IPS-NIHi11 (cell line): ENCODE results near the gene COX17.

Source experiments
- DNase-seq: peaks from one replicate; pipeline ENCODE4 v3.0.0; 2012; ENCODE audit warnings: mixed read lengths, low spot score

COX17 gene

DNA sequence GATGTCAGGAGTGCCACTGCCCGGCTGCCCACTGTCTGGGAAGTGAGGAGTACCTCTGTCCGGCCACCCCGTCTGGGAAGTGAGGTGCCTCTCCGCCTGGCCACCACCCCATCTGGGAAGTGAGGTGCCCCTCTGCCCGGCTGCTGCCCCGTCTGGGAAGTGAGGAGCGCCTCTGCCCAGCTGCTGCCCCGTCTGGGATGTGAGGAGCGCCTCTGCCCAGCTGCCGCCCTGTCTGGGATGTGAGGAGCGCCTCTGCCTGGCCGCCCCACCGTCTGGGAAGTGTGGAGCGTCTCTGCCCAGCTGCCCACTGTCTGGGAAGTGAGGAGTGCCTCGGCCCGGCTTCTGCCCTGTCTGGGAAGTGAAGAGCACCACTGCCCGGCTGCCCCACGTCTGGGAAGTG, 3.3 kb downstream of the COX17 start:
- DNase-seq = no peak

DNA sequence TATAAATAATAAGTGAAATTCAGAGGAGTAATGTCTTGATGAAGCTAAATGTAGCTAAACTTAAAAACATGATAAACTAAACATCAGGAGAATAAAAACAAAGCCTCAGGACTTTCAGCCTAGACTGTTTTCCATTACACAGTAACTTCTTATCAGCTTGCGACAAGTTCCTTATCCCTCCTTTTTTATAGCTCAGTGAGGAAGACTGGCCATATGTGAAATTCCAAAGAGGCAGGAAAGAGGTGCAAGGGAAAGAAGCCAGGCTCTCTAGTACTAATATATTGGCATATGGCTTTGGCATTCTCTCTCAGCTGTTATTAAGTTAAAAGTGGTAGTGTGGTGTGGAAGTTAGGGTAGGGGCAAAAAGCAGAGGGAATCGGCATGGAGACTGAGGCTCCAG, 4.4 kb downstream of the COX17 start:
- DNase-seq = no peak

DNA sequence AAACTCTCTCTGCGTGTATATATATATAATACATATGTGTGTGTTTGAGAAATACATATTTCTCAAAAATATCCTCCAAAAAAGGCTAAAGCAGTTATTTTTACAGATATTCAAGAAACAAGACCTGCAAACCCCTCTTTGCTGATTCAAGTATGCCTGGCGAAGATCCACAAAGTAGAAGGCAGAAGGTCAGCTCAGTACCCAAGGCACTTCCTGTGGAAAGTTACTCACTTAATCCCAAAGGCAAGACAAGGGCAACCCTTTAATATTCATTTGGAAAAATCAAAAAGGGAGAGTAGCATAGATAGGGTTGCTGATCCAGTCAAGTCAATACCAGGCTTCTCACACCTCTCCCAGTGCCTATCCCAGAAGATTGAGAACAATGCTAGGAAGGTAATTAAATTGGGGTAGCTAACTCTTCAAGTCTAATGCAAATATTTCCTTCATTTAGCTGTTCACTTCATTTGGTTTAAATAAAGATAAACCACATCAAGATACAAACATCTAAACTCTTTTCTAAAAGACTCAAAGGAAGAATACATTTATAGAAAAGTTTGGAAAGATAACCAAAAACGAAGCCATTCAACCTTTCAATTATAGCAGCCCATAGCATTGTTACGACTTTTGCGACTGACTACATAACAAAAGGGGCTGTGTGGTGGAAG, 7.2 kb downstream of the COX17 start:
- DNase-seq = no peak

DNA sequence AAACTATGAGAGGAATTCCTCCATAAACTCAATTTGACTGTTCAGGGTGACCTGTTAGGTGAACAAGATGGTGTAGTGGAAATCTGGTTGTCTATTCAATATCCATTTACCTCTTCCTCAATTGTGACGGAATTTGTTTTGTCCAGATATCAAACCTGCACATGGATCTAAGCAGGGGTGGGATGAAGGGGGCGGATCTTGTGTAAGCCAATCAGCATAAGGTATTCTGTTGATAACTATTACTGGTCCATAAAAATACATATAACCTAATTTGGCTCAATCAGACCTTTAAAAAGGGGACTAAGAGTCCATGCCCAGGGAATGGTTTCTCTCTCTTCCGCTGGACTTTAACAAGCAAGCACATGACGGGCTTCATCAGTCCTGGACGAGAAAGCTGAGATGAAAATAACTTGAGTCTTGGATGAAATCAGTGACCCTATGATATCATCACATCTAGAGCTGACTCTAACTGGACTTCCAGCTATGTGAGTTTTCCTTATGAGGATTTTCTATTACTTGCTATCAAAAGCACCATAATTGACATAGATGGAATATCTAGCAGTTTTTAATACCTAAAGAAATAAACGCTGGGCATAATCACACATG, 11.1 kb downstream of the COX17 start:
- no peak for DNase-seq

DNA sequence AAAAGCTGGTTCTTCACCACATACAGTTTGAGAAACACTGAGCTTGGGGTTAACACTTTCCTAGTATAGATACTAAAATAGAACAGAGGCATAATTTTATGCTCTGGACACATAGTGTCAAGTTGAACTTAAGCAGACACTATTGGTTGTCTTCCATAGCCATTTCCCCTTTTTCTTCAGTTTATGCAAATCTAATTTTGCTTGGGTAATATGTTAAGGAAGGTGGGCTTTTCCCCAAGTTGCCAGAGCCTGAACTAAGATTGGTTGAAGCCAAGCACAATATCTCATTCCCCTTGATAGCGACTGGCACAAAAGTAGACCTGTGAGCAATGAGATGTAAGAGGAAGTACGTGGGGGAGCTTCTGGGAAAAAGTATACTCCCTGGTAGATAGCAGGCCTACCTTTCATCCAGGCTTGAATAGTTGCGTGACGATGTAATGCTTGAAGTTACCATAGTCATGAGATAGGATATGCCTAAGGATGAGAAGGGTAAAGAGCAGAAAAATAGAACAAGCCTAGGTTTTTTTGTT, 12.3 kb downstream of the COX17 start:
- no peak for DNase-seq

DNA sequence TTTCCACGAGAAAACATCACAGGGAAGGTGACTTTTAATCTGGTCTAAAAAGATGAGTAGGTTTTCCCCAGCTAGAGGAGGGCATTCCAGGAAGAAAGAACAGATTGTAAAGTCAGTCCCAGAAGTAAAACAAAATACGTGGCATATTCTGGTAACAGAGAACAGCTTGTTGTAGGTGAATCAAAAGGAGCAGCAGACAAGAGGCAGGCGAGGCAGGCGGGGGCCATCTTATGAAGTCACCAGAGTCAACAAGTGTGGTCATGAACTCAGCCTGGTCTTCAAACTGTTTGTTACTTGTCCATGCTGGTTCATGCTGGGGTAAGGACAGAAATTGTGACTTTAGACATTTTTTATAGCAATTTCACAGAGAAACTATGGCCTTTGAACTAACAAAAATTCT, 12.8 kb downstream of the COX17 start:
- DNase-seq = no peak

DNA sequence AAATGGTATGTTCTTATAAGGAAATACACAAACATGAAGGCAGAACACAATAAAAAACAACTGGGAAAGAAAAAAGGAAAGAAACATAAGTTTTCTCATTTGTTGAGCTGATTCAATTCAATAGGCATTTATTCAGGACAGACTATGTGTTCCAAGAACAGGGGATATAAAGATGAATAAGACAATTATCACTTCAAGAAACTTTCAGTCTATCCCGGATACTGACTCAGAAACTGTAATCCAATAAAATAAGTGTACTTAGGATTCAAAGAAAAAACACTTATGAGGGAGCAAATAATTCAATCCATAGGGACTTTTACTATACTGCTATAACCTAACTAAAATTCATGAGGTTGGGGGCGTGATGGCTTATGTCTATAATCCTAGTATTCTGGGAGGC, 13.3 kb downstream of the COX17 start:
- no peak for DNase-seq

DNA sequence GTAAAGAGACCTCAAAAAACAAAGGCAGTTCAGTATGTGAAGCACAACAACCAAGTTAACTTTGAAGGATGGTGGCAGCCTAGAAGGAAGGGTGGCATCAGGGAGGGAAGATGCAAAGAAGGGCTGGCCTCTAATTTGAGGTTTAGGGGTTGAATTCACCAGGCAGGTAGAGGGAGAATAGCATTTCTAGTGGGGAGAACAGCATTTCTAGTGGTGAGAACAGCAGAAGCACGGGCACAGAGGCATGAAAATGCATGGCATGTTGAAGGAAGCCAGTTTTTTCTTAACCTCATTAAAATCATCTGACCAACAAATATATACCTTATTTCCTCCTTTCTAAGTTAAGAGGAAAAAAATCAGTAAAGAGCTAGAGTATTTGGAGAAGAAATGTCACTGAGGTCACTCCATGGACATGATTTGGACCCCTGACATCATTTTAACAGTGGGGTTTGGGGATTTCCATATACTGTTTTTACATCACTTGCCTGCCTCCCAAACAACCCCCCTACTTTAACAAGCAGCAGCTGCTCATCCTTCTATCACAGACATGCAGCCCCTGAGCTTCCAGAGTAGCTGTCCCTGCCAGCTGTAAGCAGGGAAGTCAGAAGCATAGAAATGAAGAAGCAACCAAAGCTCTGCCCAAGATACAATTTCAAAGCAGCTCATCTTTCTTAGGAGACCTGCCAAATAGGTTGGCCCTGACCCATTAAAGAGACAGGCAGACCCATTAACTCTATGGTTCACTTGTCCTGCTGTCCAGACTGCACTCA, 14.4 kb downstream of the COX17 start:
- DNase-seq = no peak

DNA sequence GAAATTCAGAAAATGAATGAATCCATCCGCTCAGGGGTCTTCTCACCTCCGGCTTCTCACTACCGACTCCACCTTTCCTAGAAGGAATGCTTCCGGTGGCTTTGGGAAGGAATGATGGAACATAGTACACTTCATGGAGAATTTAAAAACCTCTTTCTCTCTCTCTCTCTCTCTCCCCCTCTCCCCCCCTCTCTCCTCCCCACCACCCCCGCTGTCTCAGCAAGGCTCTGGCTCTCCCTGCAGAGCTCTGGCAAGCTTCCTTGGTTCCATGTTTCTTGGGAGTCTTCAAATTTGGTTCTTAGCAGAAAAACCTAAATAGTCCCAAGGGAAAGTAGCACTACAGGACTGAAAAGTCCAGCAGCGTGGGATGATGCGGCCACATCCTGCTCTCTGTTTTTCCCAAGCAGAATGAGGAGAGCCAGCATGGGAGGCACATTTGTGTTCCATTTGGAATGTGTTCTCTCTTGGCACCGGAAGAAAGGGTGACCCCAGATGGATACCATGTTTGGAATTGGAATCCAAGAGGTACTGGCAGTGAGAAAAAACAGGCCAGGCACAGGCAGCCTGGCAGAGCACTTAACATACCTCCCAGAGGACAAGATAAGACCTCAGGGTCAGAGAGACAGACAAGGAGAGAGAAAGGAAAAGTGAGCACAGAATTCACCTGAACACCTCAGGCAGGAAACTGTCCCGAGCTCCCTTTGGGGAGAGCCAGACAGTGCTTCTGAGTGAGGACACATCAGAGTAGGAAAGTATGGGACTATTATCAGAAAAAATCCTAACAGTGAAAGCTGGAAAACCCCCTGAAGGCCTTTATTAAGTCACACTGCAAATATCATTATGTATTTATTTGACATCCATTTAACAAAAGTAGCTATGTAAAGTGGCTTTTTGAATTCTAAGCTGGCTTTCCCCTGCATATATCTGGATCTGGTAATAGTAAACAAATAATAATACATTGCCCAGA, 16.4 kb downstream of the COX17 start, which contains the start of gene POPDC2:
TSS of gene POPDC2 (minus strand) at position 116 of the 967 bp plus-strand sequence. CDS start 166 bp downstream, outside the sequence.
- no peak for DNase-seq

DNA sequence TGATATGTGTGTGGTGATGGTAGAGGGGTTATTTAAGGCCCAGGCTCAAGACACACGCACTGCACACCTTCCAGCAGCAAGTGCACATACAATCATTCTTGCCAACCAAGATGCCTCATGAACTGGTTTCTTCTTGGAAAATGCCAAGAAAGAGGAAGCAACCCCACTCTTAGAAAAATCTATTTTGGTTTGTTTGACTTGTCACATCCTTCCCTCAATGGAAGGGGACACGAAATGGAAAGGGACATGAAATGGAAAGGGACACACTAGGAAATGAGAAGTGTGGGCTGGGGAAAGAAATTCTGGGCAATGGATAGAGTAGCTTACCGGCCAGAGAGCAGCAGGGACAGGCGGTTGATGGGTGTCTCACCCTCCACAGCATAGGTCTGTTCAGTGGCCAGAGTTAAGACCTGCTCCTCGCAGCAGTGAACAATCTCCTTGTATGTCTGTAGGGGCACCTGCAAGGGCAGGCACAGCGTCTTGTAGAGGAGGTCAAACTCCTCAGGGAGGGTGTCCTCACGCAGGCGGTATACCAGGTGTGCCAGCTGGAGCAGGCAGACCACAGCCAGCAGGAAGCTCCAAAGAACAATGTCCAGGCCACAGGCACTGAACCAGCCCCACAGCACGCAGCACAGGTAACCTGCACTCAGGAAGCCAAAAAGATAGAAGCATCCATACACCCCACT, 17.5 kb downstream of the COX17 start:
- DNase-seq = no peak

DNA sequence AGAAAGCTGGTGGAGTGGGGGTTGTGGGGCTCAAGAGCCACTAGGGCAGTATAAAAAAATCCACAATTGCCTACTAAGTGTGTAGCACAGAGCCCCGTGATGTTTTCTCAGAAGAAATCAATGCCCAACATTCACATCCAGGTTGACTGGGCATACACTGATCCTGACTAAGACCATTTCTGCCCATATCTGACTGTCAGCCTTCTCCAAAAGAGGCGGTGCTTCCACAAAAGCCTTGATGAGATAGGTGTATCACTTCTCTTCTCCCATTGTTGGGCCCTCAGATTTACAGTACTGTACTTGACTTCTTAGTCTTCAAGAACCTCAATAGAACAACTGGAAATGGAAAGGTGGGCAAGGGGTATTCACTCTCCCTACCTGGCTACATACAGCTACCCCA, 18.2 kb downstream of the COX17 start:
- no peak for DNase-seq

DNA sequence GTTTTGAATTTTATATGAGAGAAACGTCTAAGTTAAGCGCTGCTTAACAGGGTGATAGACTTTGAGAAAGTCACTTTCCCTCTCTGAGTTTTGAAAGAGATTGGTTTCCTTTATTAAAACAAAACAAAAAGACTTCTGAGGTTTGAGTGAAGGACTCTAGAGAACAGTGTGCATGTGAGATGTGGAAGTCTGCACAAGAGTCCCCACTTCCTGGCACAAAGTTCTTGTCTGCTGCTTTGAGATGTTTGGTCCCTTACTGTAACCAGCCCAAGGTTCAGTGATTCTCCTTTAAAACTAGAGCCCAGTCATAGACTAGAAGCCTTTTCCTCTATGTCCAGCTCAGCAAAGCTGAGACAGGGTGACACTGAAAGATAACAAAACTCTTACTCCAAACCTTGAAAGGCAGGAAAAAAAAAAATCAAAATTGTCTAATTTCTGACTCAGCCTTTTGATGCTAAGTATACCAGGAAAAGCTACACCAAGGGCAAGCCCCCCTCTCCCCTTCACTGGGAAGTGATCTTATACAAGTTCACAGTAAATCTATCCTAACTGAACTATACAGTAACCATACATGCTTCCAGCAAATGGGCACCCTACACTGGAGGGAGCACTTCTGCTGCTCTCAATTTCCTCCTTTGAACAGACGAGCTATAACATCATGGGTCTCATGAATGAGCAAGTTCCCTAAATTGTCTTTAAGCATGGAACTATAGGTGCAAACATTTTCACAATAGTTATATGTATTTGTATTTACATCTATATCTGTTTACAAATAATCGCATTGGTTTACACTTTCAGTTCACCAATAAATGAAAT, 19.1 kb downstream of the COX17 start:
- DNase-seq = no peak

DNA sequence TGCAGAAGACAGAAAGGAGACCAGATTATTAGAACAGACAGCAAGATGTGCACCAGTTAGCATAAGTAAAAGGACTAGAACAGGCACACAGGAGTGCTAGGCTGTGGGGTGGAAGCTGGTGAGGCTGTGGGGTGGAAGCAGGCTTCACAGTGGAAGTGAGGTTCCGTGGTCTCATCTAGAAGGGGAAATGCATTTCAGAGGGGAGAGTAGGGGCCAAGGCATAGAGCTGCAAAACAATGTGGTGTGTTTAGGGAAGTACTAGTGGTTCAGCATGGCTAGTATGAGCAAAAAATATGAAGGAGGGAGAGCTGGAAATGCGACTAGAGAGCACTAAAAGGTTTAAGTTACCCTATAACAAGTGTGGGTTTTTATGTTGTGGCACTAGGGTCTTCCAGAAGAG, 23.3 kb downstream of the COX17 start:
- DNase-seq = no peak

DNA sequence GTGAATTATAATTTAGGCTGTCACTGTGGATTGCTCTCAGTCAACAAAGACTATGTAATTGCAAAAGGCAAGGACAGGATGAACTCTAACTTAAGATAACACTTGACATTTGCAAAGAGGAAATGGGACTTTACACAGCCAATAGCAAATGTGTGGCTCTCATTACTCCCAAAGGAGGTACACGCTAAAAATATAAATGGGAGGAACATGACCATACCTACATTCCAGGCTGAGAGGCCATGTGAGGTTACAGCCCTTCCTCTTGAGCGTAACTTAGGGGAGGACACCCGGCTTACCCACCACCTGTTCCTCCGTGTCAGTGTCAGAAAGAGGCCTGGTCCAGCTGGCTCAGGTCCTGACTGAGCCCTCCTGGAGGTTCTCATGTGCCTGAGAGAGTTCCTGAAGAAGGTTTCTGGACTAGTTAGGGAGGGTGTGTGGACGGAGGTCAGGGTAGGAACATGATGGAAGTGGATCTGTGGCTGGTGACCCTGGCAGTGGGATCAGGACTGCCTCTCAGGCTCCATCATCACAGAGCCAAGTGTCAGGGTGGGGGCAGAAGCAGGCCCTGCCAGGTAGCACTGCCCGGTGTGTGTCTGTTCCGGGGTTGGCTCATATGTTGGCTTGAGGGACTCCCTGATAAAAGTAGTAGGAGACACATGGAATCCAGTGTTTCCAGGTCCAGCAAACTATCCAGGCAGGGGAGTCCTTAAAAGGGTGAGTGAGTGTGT, 24.7 kb downstream of the COX17 start:
- no peak for DNase-seq

DNA sequence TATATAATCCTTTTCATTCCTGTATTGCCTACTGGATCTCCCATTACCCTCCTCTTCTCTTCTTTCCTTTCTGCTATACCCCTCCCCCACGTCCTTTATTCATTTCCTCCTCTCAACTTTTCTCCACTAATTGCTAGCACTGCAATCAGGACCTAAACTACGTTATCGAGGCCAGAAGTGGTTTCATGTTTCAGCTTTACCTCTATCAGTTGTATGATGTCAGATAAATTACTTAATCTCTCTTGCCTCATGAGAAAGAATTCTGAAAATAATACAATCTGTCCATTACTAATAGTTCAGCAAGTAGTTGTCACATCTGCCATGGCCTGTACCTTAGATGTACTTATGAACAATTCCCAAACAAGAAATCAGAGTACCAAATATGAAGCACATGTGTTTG, 27.4 kb downstream of the COX17 start:
- DNase-seq = no peak

DNA sequence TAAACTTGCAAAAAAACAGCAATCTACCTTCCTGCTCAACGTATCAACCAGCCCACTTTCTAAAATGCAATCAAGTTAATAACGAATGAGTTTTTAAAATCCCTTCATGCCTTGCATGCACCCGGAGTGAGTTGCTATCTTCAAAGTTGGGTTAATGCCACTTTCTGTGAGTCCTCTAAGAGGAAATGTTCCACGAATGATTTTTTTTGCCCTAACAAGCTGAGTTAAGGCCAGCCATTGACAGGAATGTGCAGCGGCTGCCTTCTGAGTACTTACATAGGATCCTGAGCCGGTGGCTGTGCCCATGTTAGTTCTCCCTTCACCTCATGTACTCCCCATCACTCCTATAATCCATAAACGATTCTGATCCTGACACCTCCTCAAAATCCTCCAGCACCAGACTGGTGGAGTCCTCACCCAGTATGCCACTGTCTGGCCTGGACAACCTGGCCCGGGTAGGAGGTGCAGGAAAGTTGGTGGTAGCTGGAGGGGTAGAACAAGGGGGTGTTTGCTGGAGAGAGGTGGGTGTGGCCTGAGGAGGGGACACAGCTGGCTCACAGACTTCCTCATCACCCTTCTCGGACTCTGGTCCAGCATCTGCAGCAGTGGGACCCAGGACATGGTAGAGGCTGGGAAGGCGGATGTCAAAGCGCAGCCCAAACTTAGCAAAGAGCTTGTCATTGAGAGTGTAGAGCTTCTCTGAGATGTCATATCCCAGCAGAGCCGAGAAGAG, 29.2 kb downstream of the COX17 start:
- DNase-seq = no peak

DNA sequence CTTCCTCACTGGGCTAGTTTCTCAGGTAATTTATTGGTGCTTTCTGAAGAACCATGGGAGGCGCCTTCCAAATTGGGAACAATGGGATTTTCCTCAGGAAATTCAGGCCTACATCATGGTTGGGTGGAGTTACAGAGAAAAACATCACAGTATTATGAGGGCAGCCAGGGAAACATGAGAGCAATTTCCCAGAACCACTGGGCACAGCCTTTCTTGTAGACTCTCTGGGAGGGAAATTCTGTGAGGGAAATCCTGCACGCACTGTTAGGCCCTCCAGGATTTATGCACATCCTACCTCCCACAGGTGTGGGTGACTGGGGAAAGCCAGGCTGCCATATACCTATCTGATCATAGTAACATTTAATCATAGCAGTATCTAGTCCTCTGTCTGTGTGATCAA, 30.0 kb downstream of the COX17 start:
- no peak for DNase-seq

DNA sequence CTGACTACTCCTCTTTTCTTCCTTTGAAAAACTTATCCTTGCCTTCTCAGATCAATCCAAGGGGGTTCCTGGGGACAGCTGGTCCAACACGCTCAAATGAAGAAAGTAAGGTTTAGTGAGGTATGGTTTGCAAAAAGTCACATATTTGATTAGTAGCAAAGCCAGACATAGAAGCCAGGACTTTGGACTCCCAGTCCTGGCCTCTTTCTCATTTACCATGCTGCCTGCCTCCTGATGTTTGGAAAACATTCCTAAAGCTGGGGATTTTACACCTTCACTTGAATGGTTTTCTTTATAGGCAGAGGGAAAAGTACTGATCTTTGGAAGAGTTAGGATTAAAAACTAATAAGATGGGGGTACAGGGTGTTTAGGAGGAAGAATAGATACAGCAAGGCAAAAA, 31.4 kb downstream of the COX17 start:
- no peak for DNase-seq

DNA sequence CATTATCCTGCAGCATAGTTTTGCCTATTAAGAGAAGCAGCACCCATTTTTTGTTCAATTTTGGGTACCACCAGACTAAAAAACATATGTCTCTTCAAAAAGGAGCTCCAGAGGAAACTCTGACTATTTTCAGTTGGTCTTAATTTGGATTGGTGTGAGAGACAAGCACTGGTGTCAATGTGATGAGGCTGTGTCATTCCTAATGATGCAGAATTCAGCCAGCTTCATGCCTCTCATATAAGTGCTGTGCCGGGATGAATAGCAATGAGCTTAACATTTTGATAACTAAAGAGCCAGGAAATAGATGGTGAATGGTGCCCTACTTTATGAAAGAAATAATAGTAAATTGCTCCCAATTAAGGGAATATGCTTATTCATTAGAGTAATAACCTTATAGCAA, 32.7 kb downstream of the COX17 start:
- DNase-seq = no peak
